Naive thymus-derived CD4-positive, alpha-beta T cell (primary cell): ENCODE measurements around the gene IFNK. TPM values are rescaled to one million over a fixed set of nuclear protein-coding genes. Genes with fewer than 3 reads are reported as not detected.

Experiments used
- ATAC-seq: fragments of 150-1000 bp; cut with Tn5 transposase; 2 replicates; pipeline ENCODE4 v1.10.0; 2021; ENCODE audit warnings: mild to moderate bottlenecking, moderate library complexity
- CTCF ChIA-PET: fragments of 350-600 bp; sonication (Branson Sonifier 250); formaldehyde crosslinking; loops from one replicate; lab custom pipeline; 2021; ENCODE audit warnings: antibody characterized with exemption; lab: Charles Lee
- POLR2A ChIA-PET: fragments of 350-600 bp; sonication (Branson Sonifier 250); formaldehyde crosslinking; loops from one replicate; lab custom pipeline; 2021; ENCODE audit warnings: antibody characterized with exemption, inconsistent platforms; lab: Charles Lee
- DNase-seq, 9 donors: peaks; one replicate each; pipeline versions ENCODE4 v3.0.0 to v3.0.0-alpha.2; 2020 to 2022; ENCODE audit warnings: mixed read lengths in 1 of 9
- H3K27ac ChIP-seq: one replicate; pipeline ENCODE4 v1.7.0; 2013; ENCODE audit warnings: mild to moderate bottlenecking, low read depth, low read length, moderate library complexity
- H3K27me3 ChIP-seq, 2 donors: one replicate each; pipeline ENCODE4 v1.7.0; 2013; ENCODE audit warnings: low read length in 2 of 2, mild to moderate bottlenecking in 2 of 2, moderate library complexity in 2 of 2; ENCODE audit not compliant: control insufficient read depth in 2 of 2, insufficient read depth in 2 of 2
- H3K36me3 ChIP-seq, 3 experiments: 1 replicate in 2 of 3; 2 replicates in 1 of 3; pipeline ENCODE4 v1.7.0; 2013; ENCODE audit warnings: low read length in 3 of 3, mild to moderate bottlenecking in 3 of 3, moderate library complexity in 1 of 3; ENCODE audit not compliant: insufficient read depth in 3 of 3, control insufficient read depth in 2 of 3
- H3K4me1 ChIP-seq, 2 donors: one replicate each; pipeline ENCODE4 v1.7.0; 2013; ENCODE audit warnings: low read length in 2 of 2, mild to moderate bottlenecking in 2 of 2, moderate library complexity in 1 of 2; ENCODE audit not compliant: control insufficient read depth in 2 of 2, insufficient read depth in 2 of 2
- H3K4me3 ChIP-seq: 2 replicates; pipeline ENCODE4 v1.7.0; 2013; ENCODE audit warnings: mild to moderate bottlenecking, low read length
- H3K9me3 ChIP-seq, 3 experiments: 1 replicate in 2 of 3; 2 replicates in 1 of 3; pipeline ENCODE4 v1.7.0; 2013; ENCODE audit warnings: low read length in 3 of 3; ENCODE audit not compliant: control insufficient read depth in 2 of 3
- H3K27ac Mint-ChIP-seq, 9 donors: one replicate each; pipeline ENCODE4 v1.8.0; 2020 to 2022; ENCODE audit warnings: mixed read lengths in 9 of 9, mild to moderate bottlenecking in 8 of 9, moderate library complexity in 5 of 9, inconsistent platforms in 2 of 9
- H3K27me3 Mint-ChIP-seq, 5 donors: one replicate each; pipeline ENCODE4 v1.8.0; 2021 to 2022; ENCODE audit warnings: mixed read lengths in 5 of 5, mild to moderate bottlenecking in 1 of 5
- H3K36me3 Mint-ChIP-seq, 5 donors: one replicate each; pipeline ENCODE4 v1.8.0; 2020 to 2022; ENCODE audit warnings: mixed read lengths in 5 of 5, mild to moderate bottlenecking in 3 of 5, inconsistent platforms in 1 of 5
- H3K4me1 Mint-ChIP-seq, 7 donors: one replicate each; pipeline ENCODE4 v1.8.0; 2020 to 2022; ENCODE audit warnings: mixed read lengths in 7 of 7, mild to moderate bottlenecking in 3 of 7, inconsistent platforms in 1 of 7
- H3K4me3 Mint-ChIP-seq, 10 donors: one replicate each; pipeline ENCODE4 v1.8.0; 2020 to 2022; ENCODE audit warnings: mild to moderate bottlenecking in 10 of 10, mixed read lengths in 10 of 10, moderate library complexity in 6 of 10, inconsistent platforms in 2 of 10
- H3K9me3 Mint-ChIP-seq, 11 donors: one replicate each; pipeline ENCODE4 v1.8.0; 2020 to 2022; ENCODE audit warnings: mixed read lengths in 11 of 11, mild to moderate bottlenecking in 4 of 11, inconsistent platforms in 1 of 11, moderate library complexity in 1 of 11
- intact Hi-C, 2 donors: fragments of 100-400 bp; cut with micrococcal nuclease; formaldehyde crosslinking; loops; one replicate each; pipeline ENCODE4 v1.15.1; 2023
- polyA plus RNA-seq, 2 donors: library from polyadenylated mRNA; unstranded; fragments of 300-500 nt; fragmentation: Illumina TruSeq; gene quantifications; one replicate each; pipeline ENCODE4 v1.2.3, GENCODE V29; 2021
- total RNA-seq, 6 experiments: library from RNA in 5 of 6; stranded (reverse) in 5 of 6; gene quantifications; 1 replicate in 5 of 6; 2 replicates in 1 of 6; pipeline ENCODE4 v1.2.3 and lab custom pipeline; 2021 to 2026

Gene IFNK
- total and polyA plus RNA-seq, 7 experiments from 2014 or later, result not detected

- H3K27me3 Mint-ChIP-seq, result peaks cover 0 to 8% (median 0%) of the 10 kb centered on the region in 5 donors
- H3K36me3 Mint-ChIP-seq, result peaks cover 0 to 18% (median 11%) of the 10 kb centered on the region in 5 donors
- Histone ChIP-seq H3K36me3 (peaks cover 0 to 8% (median 0%) of the 10 kb centered on the region in 3 experiments), H3K27me3 (no peaks in the 10 kb centered on the region), H3K9me3 (no peaks in the 10 kb centered on the region), H3K27ac (no peak overlapping the region), H3K4me3 (no peak overlapping the region), H3K4me1 (no peaks in the 10 kb centered on the region)
- H3K4me1 Mint-ChIP-seq, result peaks cover 0 to 5% (median 0%) of the 10 kb centered on the region in 7 donors
- H3K4me3 Mint-ChIP-seq, result no peak overlapping the region
- no peak for DNase-seq
- POLR2A ChIA-PET, result no interaction called here
- intact Hi-C loops, result no loop called here
- no peaks in the 10 kb centered on the region for H3K9me3 Mint-ChIP-seq
- CTCF ChIA-PET, result interaction anchor here (0.6 kb wide), 1 partner anchor 9 kb away, joined by 3 read pairs; no protein-coding TSS in a partner anchor
- peak overlapping the region in 1 of 9 donors; percentile 48 for H3K27ac Mint-ChIP-seq
- no peak for ATAC-seq
Observed at GRCh38 chr9:27534658-27535209, 10.6 kb downstream of the IFNK start.

GRCh38 chr9:27535701-27536118 is 11.6 kb downstream of the IFNK start:
- Histone ChIP-seq H3K27ac (no peak overlapping the region), H3K4me1 (no peaks in the 10 kb centered on the region), H3K36me3 (peaks cover 0 to 11% (median 0%) of the 10 kb centered on the region in 3 experiments), H3K27me3 (no peaks in the 10 kb centered on the region), H3K9me3 (no peaks in the 10 kb centered on the region), H3K4me3 (no peak overlapping the region)
- intact Hi-C loops, result no loop called here
- Mint-ChIP-seq H3K27me3 (peaks cover 0 to 8% (median 0%) of the 10 kb centered on the region in 5 donors), H3K27ac (no peak overlapping the region), H3K9me3 (no peaks in the 10 kb centered on the region), H3K4me1 (peaks cover 0 to 3% (median 0%) of the 10 kb centered on the region in 7 donors), H3K4me3 (no peak overlapping the region), H3K36me3 (peaks cover 0 to 18% (median 11%) of the 10 kb centered on the region in 5 donors)
- ChIA-PET POLR2A (no interaction called here), CTCF (interaction anchor here (0.6 kb wide), 1 partner anchor 10 kb away, joined by 3 read pairs; no protein-coding TSS in a partner anchor)
- ATAC-seq (no peak), DNase-seq (no peak)

- H3K9me3 ChIP-seq, result no peaks in the 10 kb centered on the region
- no peaks in the 10 kb centered on the region for H3K4me1 ChIP-seq
- no peak overlapping the region for H3K4me3 ChIP-seq
- H3K4me3 Mint-ChIP-seq, result no peak overlapping the region
- peaks cover 0 to 3% (median 0%) of the 10 kb centered on the region in 7 donors for H3K4me1 Mint-ChIP-seq
- H3K27ac ChIP-seq, result no peak overlapping the region
- ChIA-PET CTCF (no interaction called here), POLR2A (no interaction called here)
- no peaks in the 10 kb centered on the region for H3K9me3 Mint-ChIP-seq
- no peak for DNase-seq
- peaks cover 0 to 11% (median 0%) of the 10 kb centered on the region in 3 experiments for H3K36me3 ChIP-seq
- peaks cover 0 to 4% (median 0%) of the 10 kb centered on the region in 5 donors for H3K27me3 Mint-ChIP-seq
- intact Hi-C loops, result no loop called here
- H3K27me3 ChIP-seq, result no peaks in the 10 kb centered on the region
- no peak for ATAC-seq
- H3K27ac Mint-ChIP-seq, result no peak overlapping the region
- peaks cover 0 to 18% (median 11%) of the 10 kb centered on the region in 5 donors for H3K36me3 Mint-ChIP-seq
Observed at GRCh38 chr9:27536168-27536567, 12.1 kb downstream of the IFNK start.

GRCh38 chr9:27537027-27537435 is 12.9 kb downstream of the IFNK start:
- DNase-seq, result no peak
- CTCF ChIA-PET, result no interaction called here
- ATAC-seq, result no peak
- Histone ChIP-seq H3K9me3 (no peaks in the 10 kb centered on the region), H3K36me3 (peaks cover 0 to 11% (median 0%) of the 10 kb centered on the region in 3 experiments), H3K27ac (no peak overlapping the region), H3K27me3 (no peaks in the 10 kb centered on the region), H3K4me3 (no peak overlapping the region), H3K4me1 (no peaks in the 10 kb centered on the region)
- Mint-ChIP-seq H3K36me3 (peaks cover 0 to 18% (median 11%) of the 10 kb centered on the region in 5 donors), H3K9me3 (no peaks in the 10 kb centered on the region), H3K4me1 (peaks cover 0 to 3% (median 0%) of the 10 kb centered on the region in 7 donors), H3K27ac (no peak overlapping the region), H3K4me3 (no peak overlapping the region), H3K27me3 (no peaks in the 10 kb centered on the region)
- POLR2A ChIA-PET, result no interaction called here
- intact Hi-C loops, result no loop called here

- Histone ChIP-seq H3K4me3 (no peak overlapping the region), H3K36me3 (peaks cover 0 to 17% (median 0%) of the 10 kb centered on the region in 3 experiments), H3K27me3 (no peaks in the 10 kb centered on the region), H3K4me1 (no peaks in the 10 kb centered on the region), H3K27ac (no peak overlapping the region), H3K9me3 (no peaks in the 10 kb centered on the region)
- peaks cover 0 to 3% (median 0%) of the 10 kb centered on the region in 7 donors for H3K4me1 Mint-ChIP-seq
- H3K4me3 Mint-ChIP-seq, result no peak overlapping the region
- DNase-seq, result no peak
- H3K36me3 Mint-ChIP-seq, result peaks cover 0 to 24% (median 11%) of the 10 kb centered on the region in 5 donors
- ATAC-seq, result no peak
- ChIA-PET CTCF (no interaction called here), POLR2A (no interaction called here)
- intact Hi-C loops, result no loop called here
- no peaks in the 10 kb centered on the region for H3K27me3 Mint-ChIP-seq
- H3K27ac Mint-ChIP-seq, result no peak overlapping the region
- no peaks in the 10 kb centered on the region for H3K9me3 Mint-ChIP-seq
Observed at GRCh38 chr9:27537756-27538155, 13.7 kb downstream of the IFNK start.

GRCh38 chr9:27538647-27539046 is 14.6 kb downstream of the IFNK start:
- H3K27ac ChIP-seq, result no peak overlapping the region
- intact Hi-C loops, result no loop called here
- DNase-seq (no peak), ATAC-seq (no peak)
- POLR2A ChIA-PET, result no interaction called here
- Mint-ChIP-seq H3K9me3 (no peaks in the 10 kb centered on the region), H3K4me3 (no peak overlapping the region), H3K36me3 (peaks cover 0 to 31% (median 15%) of the 10 kb centered on the region in 5 donors), H3K27me3 (no peaks in the 10 kb centered on the region), H3K4me1 (peaks cover 0 to 3% (median 0%) of the 10 kb centered on the region in 7 donors), H3K27ac (no peak overlapping the region)
- H3K9me3 ChIP-seq, result no peaks in the 10 kb centered on the region
- H3K36me3 ChIP-seq, result peaks cover 0 to 20% (median 0%) of the 10 kb centered on the region in 3 experiments
- no peaks in the 10 kb centered on the region for H3K27me3 ChIP-seq
- H3K4me3 ChIP-seq, result no peak overlapping the region
- CTCF ChIA-PET, result no interaction called here
- H3K4me1 ChIP-seq, result no peaks in the 10 kb centered on the region
